ENCODE results near the gene DOHH. TPM values are rescaled to one million over a fixed set of nuclear protein-coding genes. Genes with fewer than 3 reads are reported as not detected.

The DOHH gene
- total RNA-seq, 4 donors from 2014 or later = 16.5 to 30.7 (median 20.3) TPM

GRCh38 chr19:3523361-3524077 lies 23.0 kb upstream of the DOHH start:
- no peak for ATAC-seq
- Histone ChIP-seq H3K36me3 (peaks cover 0 to 90% of the 10 kb centered on the region in 2 donors), H3K4me3 (no peak overlapping the region), H3K4me1 (peaks cover 0 to 13% (median 0%) of the 10 kb centered on the region in 3 donors), H3K9me3 (no peaks in the 10 kb centered on the region), H3K27ac (no peak overlapping the region), H3K27me3 (no peaks in the 10 kb centered on the region)
- no peak for TF ChIP-seq POLR2A (IDR thresholded peaks at IDR 0.05)
- no peak for TF ChIP-seq POLR2AphosphoS5 (IDR thresholded peaks at IDR 0.05)
- no peak for TF ChIP-seq EP300 (IDR thresholded peaks at IDR 0.05)
- TF ChIP-seq, protein P1, sequence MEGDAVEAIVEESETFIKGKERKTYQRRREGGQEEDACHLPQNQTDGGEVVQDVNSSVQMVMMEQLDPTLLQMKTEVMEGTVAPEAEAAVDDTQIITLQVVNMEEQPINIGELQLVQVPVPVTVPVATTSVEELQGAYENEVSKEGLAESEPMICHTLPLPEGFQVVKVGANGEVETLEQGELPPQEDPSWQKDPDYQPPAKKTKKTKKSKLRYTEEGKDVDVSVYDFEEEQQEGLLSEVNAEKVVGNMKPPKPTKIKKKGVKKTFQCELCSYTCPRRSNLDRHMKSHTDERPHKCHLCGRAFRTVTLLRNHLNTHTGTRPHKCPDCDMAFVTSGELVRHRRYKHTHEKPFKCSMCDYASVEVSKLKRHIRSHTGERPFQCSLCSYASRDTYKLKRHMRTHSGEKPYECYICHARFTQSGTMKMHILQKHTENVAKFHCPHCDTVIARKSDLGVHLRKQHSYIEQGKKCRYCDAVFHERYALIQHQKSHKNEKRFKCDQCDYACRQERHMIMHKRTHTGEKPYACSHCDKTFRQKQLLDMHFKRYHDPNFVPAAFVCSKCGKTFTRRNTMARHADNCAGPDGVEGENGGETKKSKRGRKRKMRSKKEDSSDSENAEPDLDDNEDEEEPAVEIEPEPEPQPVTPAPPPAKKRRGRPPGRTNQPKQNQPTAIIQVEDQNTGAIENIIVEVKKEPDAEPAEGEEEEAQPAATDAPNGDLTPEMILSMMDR (IDR thresholded peaks at IDR 0.05) = no peak
- no CpG with 5 or more reads among the region's 21 CpGs for WGBS, 2 donors (ENCODE audit: low coverage in 1 of 2)

- Histone ChIP-seq H3K36me3 (peaks cover 0 to 82% of the 10 kb centered on the region in 2 donors), H3K27me3 (no peaks in the 10 kb centered on the region), H3K4me1 (peaks cover 0 to 21% (median 0%) of the 10 kb centered on the region in 3 donors), H3K4me3 (no peak overlapping the region), H3K27ac (no peak overlapping the region), H3K9me3 (no peaks in the 10 kb centered on the region)
- TF ChIP-seq POLR2AphosphoS5 (IDR thresholded peaks at IDR 0.05) = no peak
- TF ChIP-seq, protein P1 (IDR thresholded peaks at IDR 0.05) = no peak
- TF ChIP-seq EP300 (IDR thresholded peaks at IDR 0.05) = no peak
- no peak for TF ChIP-seq POLR2A (IDR thresholded peaks at IDR 0.05)
- WGBS, 2 donors (ENCODE audit: low coverage in 1 of 2) = 100% methylated on average over 1 of the region's 40 CpGs; no CpG with 5 or more reads in 1 of the 2 donors
- ATAC-seq = no peak
Observed at GRCh38 chr19:3522421-3523360, 22.2 kb upstream of the DOHH start.

DNA sequence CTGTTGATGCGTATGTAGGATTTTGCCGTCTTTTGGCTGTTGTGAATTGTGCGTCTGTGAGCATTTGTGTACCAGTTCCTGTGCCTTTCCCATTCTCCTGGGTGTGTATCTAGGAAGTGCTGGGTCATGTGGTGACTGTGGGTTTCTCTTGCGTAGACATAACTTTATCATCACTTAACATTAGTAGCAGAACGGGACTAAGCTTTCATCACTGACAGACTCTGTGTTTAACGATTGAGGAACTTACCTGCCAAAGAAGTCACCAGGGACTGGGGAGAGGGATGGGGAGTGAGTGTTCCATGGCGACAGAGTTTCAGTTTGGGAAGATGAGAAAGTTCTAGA lies 20.6 kb upstream of the DOHH start:
- Histone ChIP-seq H3K4me3 (no peak overlapping the region), H3K4me1 (peaks cover 0 to 36% (median 0%) of the 10 kb centered on the region in 3 donors), H3K27ac (no peak overlapping the region), H3K9me3 (no peaks in the 10 kb centered on the region), H3K27me3 (no peaks in the 10 kb centered on the region), H3K36me3 (peaks cover 0 to 66% of the 10 kb centered on the region in 2 donors)
- 88% methylated on average over 4 of the region's 7 CpGs; no CpG with 5 or more reads in 1 of the 2 donors for WGBS, 2 donors (ENCODE audit: low coverage in 1 of 2)
- TF ChIP-seq POLR2AphosphoS5 (IDR thresholded peaks at IDR 0.05) = no peak
- TF ChIP-seq POLR2A (IDR thresholded peaks at IDR 0.05) = no peak
- TF ChIP-seq, protein P1 (IDR thresholded peaks at IDR 0.05) = no peak
- no peak for TF ChIP-seq EP300 (IDR thresholded peaks at IDR 0.05)
- ATAC-seq = no peak

- Histone ChIP-seq H3K27me3 (no peaks in the 10 kb centered on the region), H3K27ac (no peak overlapping the region), H3K36me3 (peaks cover 0 to 60% of the 10 kb centered on the region in 2 donors), H3K4me3 (no peak overlapping the region), H3K4me1 (peaks cover 0 to 41% (median 0%) of the 10 kb centered on the region in 3 donors), H3K9me3 (no peaks in the 10 kb centered on the region)
- WGBS, 2 donors (ENCODE audit: low coverage in 1 of 2) = 72 to 90% methylated on average over 3 to 4 of the region's 37 CpGs
- ATAC-seq = no peak
- TF ChIP-seq POLR2A (IDR thresholded peaks at IDR 0.05) = no peak
- TF ChIP-seq POLR2AphosphoS5 (IDR thresholded peaks at IDR 0.05) = no peak
- TF ChIP-seq, protein P1 (IDR thresholded peaks at IDR 0.05) = no peak
- TF ChIP-seq EP300 (IDR thresholded peaks at IDR 0.05) = no peak
Observed at GRCh38 chr19:3520166-3521103, 20.0 kb upstream of the DOHH start.

All from gastroesophageal sphincter (tissue), 4 donors.